Mucosa of rectum (tissue), 2 donors: ENCODE results near the gene ATP5ME.

Experiments used
- H3K27ac ChIP-seq, 2 donors: one replicate each; pipeline ENCODE4 v1.7.0; 2013; ENCODE audit warnings: inconsistent platforms in 2 of 2, low read depth in 2 of 2, low read length in 2 of 2
- H3K27me3 ChIP-seq, 2 donors: one replicate each; pipeline ENCODE4 v1.7.0; 2013; ENCODE audit warnings: low read length in 2 of 2; ENCODE audit not compliant: control insufficient read depth in 2 of 2, insufficient read depth in 2 of 2
- H3K36me3 ChIP-seq, 2 donors: one replicate each; pipeline ENCODE4 v1.7.0; 2013; ENCODE audit warnings: low read length in 2 of 2; ENCODE audit not compliant: control insufficient read depth in 2 of 2, insufficient read depth in 2 of 2
- H3K4me1 ChIP-seq, 2 donors: one replicate each; pipeline ENCODE4 v1.7.0; 2013; ENCODE audit warnings: low read length in 2 of 2, mild to moderate bottlenecking in 1 of 2; ENCODE audit not compliant: control insufficient read depth in 2 of 2, insufficient read depth in 2 of 2
- H3K4me3 ChIP-seq, 2 donors: one replicate each; pipeline ENCODE4 v1.7.0; 2013; ENCODE audit warnings: low read length in 2 of 2
- H3K9ac ChIP-seq, 2 donors: one replicate each; pipeline ENCODE4 v1.7.0; 2013; ENCODE audit warnings: low read length in 2 of 2, low read depth in 1 of 2, mild to moderate bottlenecking in 1 of 2
- H3K9me3 ChIP-seq, 2 donors: one replicate each; pipeline ENCODE4 v1.7.0; 2013; ENCODE audit warnings: low read length in 2 of 2; ENCODE audit not compliant: control insufficient read depth in 2 of 2
- donor health status: healthy.
- donor health status: Normal muscosa, but diverticular disease.

The ATP5ME gene

GRCh38 chr4:627347-628125, 46.5 kb downstream of the ATP5ME start:
- Histone ChIP-seq H3K36me3 (no peaks in the 10 kb centered on the region), H3K9ac (no peak overlapping the region), H3K4me3 (no peak overlapping the region), H3K27ac (no peak overlapping the region), H3K27me3 (no peaks in the 10 kb centered on the region), H3K4me1 (no peaks in the 10 kb centered on the region), H3K9me3 (no peaks in the 10 kb centered on the region)

- H3K4me3 ChIP-seq, result no peak overlapping the region
- H3K9me3 ChIP-seq, result no peaks in the 10 kb centered on the region
- H3K27ac ChIP-seq, result no peak overlapping the region
- no peak overlapping the region for H3K9ac ChIP-seq
- no peaks in the 10 kb centered on the region for H3K4me1 ChIP-seq
- no peaks in the 10 kb centered on the region for H3K36me3 ChIP-seq
- H3K27me3 ChIP-seq, result no peaks in the 10 kb centered on the region
Observed at GRCh38 chr4:626201-627091, 47.6 kb downstream of the ATP5ME start.

- no peaks in the 10 kb centered on the region for H3K27me3 ChIP-seq
- H3K4me3 ChIP-seq, result no peak overlapping the region
Observed at GRCh38 chr4:625631-626161, 48.4 kb downstream of the ATP5ME start.

GRCh38 chr4:624705-625590, 49.1 kb downstream of the ATP5ME start, which contains the start of gene PDE6B:
TSS of gene PDE6B (plus strand) at chr4:625573. CDS start at chr4:625627, 54 bp downstream.
- H3K4me1 ChIP-seq, result no peaks in the 10 kb centered on the region
- H3K9ac ChIP-seq, result no peak within 1 kb of the TSS
- H3K27ac ChIP-seq, result no peak within 1 kb of the TSS
- H3K36me3 ChIP-seq, result no peaks in the 10 kb centered on the region
- no peak within 1 kb of the TSS for H3K4me3 ChIP-seq
- H3K9me3 ChIP-seq, result no peaks in the 10 kb centered on the region
- no peaks in the 10 kb centered on the region for H3K27me3 ChIP-seq

More at GRCh38 chr4:625631-626161, 48.4 kb downstream of the ATP5ME start:
- H3K27ac ChIP-seq, result no peak overlapping the region
- H3K9ac ChIP-seq, result no peak overlapping the region
- no peaks in the 10 kb centered on the region for H3K9me3 ChIP-seq
- H3K4me1 ChIP-seq, result no peaks in the 10 kb centered on the region
- H3K36me3 ChIP-seq, result no peaks in the 10 kb centered on the region

- Histone ChIP-seq H3K9me3 (no peaks in the 10 kb centered on the region), H3K27me3 (no peaks in the 10 kb centered on the region), H3K4me1 (no peaks in the 10 kb centered on the region), H3K27ac (no peak overlapping the region), H3K4me3 (no peak overlapping the region), H3K9ac (no peak overlapping the region), H3K36me3 (no peaks in the 10 kb centered on the region)
Observed at GRCh38 chr4:623914-624566, 50.0 kb downstream of the ATP5ME start.

- Histone ChIP-seq H3K27ac (no peak overlapping the region), H3K4me3 (no peak overlapping the region), H3K9ac (no peak overlapping the region), H3K9me3 (no peaks in the 10 kb centered on the region), H3K27me3 (no peaks in the 10 kb centered on the region), H3K36me3 (no peaks in the 10 kb centered on the region), H3K4me1 (no peaks in the 10 kb centered on the region)
Observed at GRCh38 chr4:622996-623913, 50.8 kb downstream of the ATP5ME start.
